HEK293T (cell line): ENCODE measurements around the gene PRICKLE3.
"Not testable (repeated sequence)": the region's sequence is repeated elsewhere in the genome, so short reads cannot be mapped to it uniquely, and the experiment has no call there.

Experiments
- CTCF ChIA-PET: fragments of 350-600 bp; formaldehyde crosslinking; extraction: SDS; loops from one replicate; lab custom pipeline; 2021; ENCODE audit warnings: antibody characterized with exemption, inconsistent platforms; lab: Yijun Ruan, JAX
- POLR2A ChIA-PET: fragments of 350-600 bp; formaldehyde crosslinking; extraction: SDS; loops from one replicate; lab custom pipeline; 2020; ENCODE audit warnings: antibody characterized with exemption, inconsistent platforms; lab: Yijun Ruan, JAX
- DNase-seq: peaks from one replicate; pipeline ENCODE4 v3.0.0; 2012; ENCODE audit warnings: mixed read lengths; ENCODE audit errors: extremely low spot score
- ARNT ChIP-seq: fragments of 450-650 bp; IDR thresholded peaks from 2 replicates; pipeline ENCODE4 v1.6.1; 2017; ENCODE audit warnings: mild to moderate bottlenecking
- BHLHE40 ChIP-seq: fragments of 450-650 bp; IDR thresholded peaks from 2 replicates; pipeline ENCODE4 v1.6.1; 2016; ENCODE audit warnings: mild to moderate bottlenecking, moderate library complexity, borderline replicate concordance
- CTBP1 ChIP-seq: fragments of 450-650 bp; IDR thresholded peaks from 2 replicates; pipeline ENCODE4 v1.6.1; 2016; ENCODE audit warnings: borderline replicate concordance
- ELF4 ChIP-seq: fragments of 450-650 bp; IDR thresholded peaks from 2 replicates; pipeline ENCODE4 v1.6.1; 2017; ENCODE audit warnings: antibody characterized with exemption
- FOXA1 ChIP-seq: fragments of 450-650 bp; IDR thresholded peaks from 2 replicates; pipeline ENCODE4 v1.6.1; 2016; ENCODE audit warnings: mild to moderate bottlenecking
- FOXK2 ChIP-seq: fragments of 450-650 bp; IDR thresholded peaks from 2 replicates; pipeline ENCODE4 v1.6.1; 2016; ENCODE audit warnings: mild to moderate bottlenecking
- FOXM1 ChIP-seq: fragments of 450-650 bp; IDR thresholded peaks from 2 replicates; pipeline ENCODE4 v1.6.1; 2017; ENCODE audit warnings: mild to moderate bottlenecking, borderline replicate concordance
- HDGF ChIP-seq: fragments of 450-650 bp; IDR thresholded peaks from 2 replicates; pipeline ENCODE4 v1.6.1; 2017; ENCODE audit warnings: antibody characterized with exemption, borderline replicate concordance
- L3MBTL2 ChIP-seq: fragments of 450-650 bp; conservative IDR thresholded peaks from 2 replicates; pipeline ENCODE4 v1.6.1; 2016; ENCODE audit warnings: mild to moderate bottlenecking
- LEF1 ChIP-seq: fragments of 450-650 bp; IDR thresholded peaks from 2 replicates; pipeline ENCODE4 v1.6.1; 2017; ENCODE audit warnings: mild to moderate bottlenecking, borderline replicate concordance
- NFRKB ChIP-seq: fragments of 450-650 bp; IDR thresholded peaks from 2 replicates; pipeline ENCODE4 v1.6.1; 2016; ENCODE audit warnings: mild to moderate bottlenecking, moderate library complexity
- PKNOX1 ChIP-seq: fragments of 450-650 bp; IDR thresholded peaks from 2 replicates; pipeline ENCODE4 v1.6.1; 2016
- SP1 ChIP-seq: fragments of 450-650 bp; IDR thresholded peaks from 2 replicates; pipeline ENCODE4 v1.6.1; 2017
- SUZ12 ChIP-seq: fragments of 450-650 bp; IDR thresholded peaks from 2 replicates; pipeline ENCODE4 v1.6.1; 2016; ENCODE audit warnings: mild to moderate bottlenecking
- TARDBP ChIP-seq: fragments of 450-650 bp; IDR thresholded peaks from 2 replicates; pipeline ENCODE4 v1.6.1; 2016
- ZNF384 ChIP-seq: fragments of 450-650 bp; IDR thresholded peaks from 2 replicates; pipeline ENCODE4 v1.6.1; 2016

PRICKLE3 gene

DNA sequence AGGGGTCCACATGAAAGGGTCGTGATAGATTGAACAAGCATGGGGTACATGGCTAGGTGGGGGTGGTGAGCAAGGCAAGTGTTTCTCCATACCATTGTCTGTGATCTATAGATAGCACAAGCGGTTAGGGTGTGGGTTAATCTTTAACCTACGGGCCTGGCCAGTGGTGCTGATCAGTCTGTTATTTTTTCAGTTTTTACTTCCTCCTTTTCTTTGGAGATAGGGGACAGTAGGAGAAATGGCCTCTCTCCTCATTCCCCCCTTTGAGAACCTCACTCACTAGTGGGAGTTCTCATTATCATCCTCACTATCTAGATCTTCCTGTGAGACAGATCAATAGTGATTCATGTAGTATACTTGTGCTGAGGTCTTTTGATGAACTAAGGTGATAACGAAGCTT, 46.5 kb downstream of the PRICKLE3 start:
- POLR2A ChIA-PET, result no interaction called here
- CTCF ChIA-PET, result no interaction called here
- no peak for DNase-seq
- TF ChIP-seq FOXA1 (no peak), ZNF384 (no peak), SUZ12 (no peak), TARDBP (no peak), FOXM1 (no peak), HDGF (no peak), ELF4 (no peak), NFRKB (no peak), BHLHE40 (no peak), LEF1 (no peak)

GRCh38 chrX:49137492-49137891, 48.7 kb downstream of the PRICKLE3 start:
- POLR2A ChIA-PET, result no interaction called here
- CTCF ChIA-PET, result no interaction called here
- no peak for TF ChIP-seq CTBP1
- no peak for TF ChIP-seq SUZ12
- no peak for TF ChIP-seq HDGF
- no peak for TF ChIP-seq FOXM1
- TF ChIP-seq L3MBTL2, result no peak
- no peak for TF ChIP-seq TARDBP
- TF ChIP-seq FOXK2, result no peak
- TF ChIP-seq SP1, result no peak
- TF ChIP-seq PKNOX1, result no peak
- no peak for TF ChIP-seq BHLHE40
- no peak for TF ChIP-seq LEF1
- TF ChIP-seq ZNF384, result no peak
- TF ChIP-seq FOXA1, result no peak
- no peak for TF ChIP-seq NFRKB
- TF ChIP-seq ELF4, result no peak
- TF ChIP-seq ARNT, result no peak
- no peak for DNase-seq

- POLR2A ChIA-PET, result no interaction called here
- CTCF ChIA-PET, result interaction anchor here (0.6 kb wide), 1 partner anchor 161 kb away, joined by 3 read pairs; no protein-coding TSS in a partner anchor
Observed at GRCh38 chrX:49133759-49134158, 52.4 kb downstream of the PRICKLE3 start.

GRCh38 chrX:49132275-49132674, 53.9 kb downstream of the PRICKLE3 start:
- CTCF ChIA-PET, DNase-seq, POLR2A ChIA-PET: not testable (repeated sequence)

More at GRCh38 chrX:49133759-49134158, 52.4 kb downstream of the PRICKLE3 start:
- TF ChIP-seq NFRKB, result no peak
- no peak for TF ChIP-seq PKNOX1
- no peak for TF ChIP-seq ARNT
- no peak for TF ChIP-seq FOXM1
- TF ChIP-seq SP1, result no peak
- no peak for TF ChIP-seq HDGF
- no peak for TF ChIP-seq FOXK2
- no peak for DNase-seq

DNA sequence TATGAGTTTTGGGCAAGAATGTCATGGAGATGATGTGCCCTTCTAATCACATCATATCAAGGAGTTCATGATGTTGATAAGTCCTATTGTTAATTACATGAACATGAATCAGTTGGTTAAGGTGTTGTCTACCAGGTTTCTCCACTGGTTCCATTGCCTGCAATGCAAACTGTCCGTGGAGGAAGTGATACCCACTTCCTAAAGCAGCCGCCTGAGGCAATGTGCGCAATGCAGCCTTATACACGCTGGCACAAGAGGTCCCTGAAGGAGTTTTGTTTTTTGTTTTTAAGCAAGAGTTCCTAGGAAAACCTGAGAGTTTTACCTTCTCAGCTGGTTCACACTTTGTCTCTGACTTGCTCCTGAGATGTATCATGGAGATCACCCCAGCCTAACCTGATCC, 56.7 kb downstream of the PRICKLE3 start:
- ChIA-PET CTCF (no interaction called here), POLR2A (no interaction called here)
- no peak for TF ChIP-seq FOXA1
- no peak for TF ChIP-seq HDGF
- TF ChIP-seq PKNOX1, result no peak
- TF ChIP-seq ELF4, result no peak
- TF ChIP-seq LEF1, result no peak
- no peak for TF ChIP-seq FOXM1
- TF ChIP-seq SUZ12, result no peak
- no peak for TF ChIP-seq NFRKB
- no peak for TF ChIP-seq SP1
- TF ChIP-seq ZNF384, result no peak
- TF ChIP-seq ARNT, result no peak
- no peak for TF ChIP-seq BHLHE40
- no peak for TF ChIP-seq TARDBP
- no peak for TF ChIP-seq CTBP1
- no peak for TF ChIP-seq L3MBTL2
- no peak for TF ChIP-seq FOXK2
- DNase-seq, result no peak

- CTCF ChIA-PET, DNase-seq: not testable (repeated sequence)
- POLR2A ChIA-PET, result interaction anchor here (2.1 kb wide), 1 partner anchor 141 kb away, joined by 4 read pairs; the partner anchor contains the start of gene PPP1R3F
Observed at GRCh38 chrX:49127742-49128258, 58.4 kb downstream of the PRICKLE3 start.
